Pancreas (tissue), 10 donors: ENCODE measurements around the gene SYT5. TPM values are rescaled to one million over a fixed set of nuclear protein-coding genes. Genes with fewer than 3 reads are reported as not detected.
A peak's percentile ranks its signal among the peaks of the same experiment; 100 is the strongest.

Experiments used
- ATAC-seq, 4 donors: fragments of 200-7000 bp; cut with Tn5 transposase; one replicate each; pipeline versions ENCODE4 v1.8.0 to v1.9.1; 2020; ENCODE audit warnings: mild to moderate bottlenecking in 4 of 4, moderate library complexity in 4 of 4
- DNase-seq, 6 donors: peaks; one replicate each; pipeline ENCODE4 v3.0.0-alpha.2; 2020
- FAIRE-seq: peaks from 2 replicates; lab custom pipeline; 2012; peaks lifted over from hg19 to GRCh38; lab: Jason Lieb, UNC
- H3K27ac ChIP-seq, 4 donors: fragments of 200-600 bp; sonication (generic); 1 replicate in 3 of 4; 2 replicates in 1 of 4; pipeline versions ENCODE4 v1.5.0 to v1.8.0; 2020
- H3K27me3 ChIP-seq, 4 donors: fragments of 200-600 bp; one replicate each; pipeline ENCODE4 v1.8.0; 2021
- H3K36me3 ChIP-seq, 3 donors: fragments of 200-600 bp; sonication (generic) in 1 of 3; one replicate each; pipeline versions ENCODE4 v1.5.0 to v1.8.0; 2020 to 2021
- H3K4me1 ChIP-seq, 3 donors: fragments of 200-600 bp; one replicate each; pipeline ENCODE4 v1.8.0; 2021
- H3K4me3 ChIP-seq, 4 donors: fragments of 200-600 bp; sonication (generic) in 2 of 4; one replicate each; pipeline versions ENCODE4 v1.5.0 to v1.8.0; 2020 to 2021
- H3K9me3 ChIP-seq, 4 donors: fragments of 200-600 bp; one replicate each; pipeline ENCODE4 v1.8.0; 2021
- CTCF ChIP-seq, 4 donors: fragments of 200-600 bp; sonication (generic) in 3 of 4; IDR thresholded peaks; one replicate each; pipeline versions ENCODE4 v1.5.0 to v1.8.0; 2021; ENCODE audit warnings: antibody characterized with exemption in 4 of 4
- WGBS, 2 donors: extraction: QIAGEN DNeasy Blood & Tissue Kit; methylation state at CpG; one replicate each; pipeline ENCODE4 v1.1.7; 2013; 5-methylcytosine and 5-hydroxymethylcytosine counted together
- intact Hi-C, 3 donors: fragments of 100-400 bp; cut with DNase I; formaldehyde crosslinking; loops; one replicate each; pipeline versions ENCODE4 v1.11.1 to v1.14.2; 2022
- polyA plus RNA-seq, 2 donors: library from polyadenylated mRNA; stranded (reverse); fragments of 200-250 nt; gene quantifications; one replicate each; pipeline ENCODE4 v1.2.3, GENCODE V29; 2013
- total RNA-seq, 6 donors: library from RNA; stranded (reverse); fragmentation: NEBNext Ultra II Directional in 4 of 6; extraction: Animal tissue kit (Norgen Biotek cat#: 25700) in 4 of 6; gene quantifications; one replicate each; pipeline versions ENCODE4 v1.2.1 to v1.2.4, GENCODE V29; 2021 to 2023
- donor health status: healthy with polysubstance abuse.
- donor health status: DM: no; HTN: no; CAD: no; lungs with moderate emphysema.
- donor health status: DM: no; HTN: no; CAD: no.
- donor health status: control.
- donor health status: control.
- donor health status: Bipolar disorder and iron deficiency.
- donor health status: DM: yes; HTN: yes; CAD: no.
- donor health status: DM: no; HTN: no; CAD: no.
- donor health status: DM: no; HTN: no; CAD: no.
- donor health status: DM: yes; HTN: yes; CAD: no.

SYT5 gene
- total and polyA plus RNA-seq, 8 donors, result 0.88 to 41.1 (median 2.8) TPM

GRCh38 chr19:55146078-55146704 lies 33.9 kb downstream of the SYT5 start:
- Histone ChIP-seq H3K9me3 (no peaks in the 10 kb centered on the region), H3K36me3 (no peaks in the 10 kb centered on the region), H3K27ac (no peak overlapping the region), H3K4me3 (no peak overlapping the region), H3K27me3 (peaks cover 0 to 22% (median 4%) of the 10 kb centered on the region in 4 donors), H3K4me1 (no peaks in the 10 kb centered on the region)
- no peak for DNase-seq
- ATAC-seq, result peak in 1 of 4 donors; percentile 19
- WGBS, 2 donors, result 2 to 3% methylated on average over 18 to 35 of the region's 41 CpGs
- intact Hi-C loops, result loop anchor here in 1 of 3 donors (10.0 kb wide), 1 partner anchor 269 kb away; no protein-coding TSS in a partner anchor
- no peak for TF ChIP-seq CTCF (IDR thresholded peaks at IDR 0.05)
- FAIRE-seq, result no peak

- intact Hi-C loops, result loop anchor here in 1 of 3 donors (10.0 kb wide), 1 partner anchor 270 kb away; no protein-coding TSS in a partner anchor
- Histone ChIP-seq H3K4me3 (no peak overlapping the region), H3K36me3 (no peaks in the 10 kb centered on the region), H3K27me3 (peaks cover 0 to 27% (median 4%) of the 10 kb centered on the region in 4 donors), H3K9me3 (no peaks in the 10 kb centered on the region), H3K4me1 (no peaks in the 10 kb centered on the region), H3K27ac (no peak overlapping the region)
- no peak for DNase-seq
- no peak for TF ChIP-seq CTCF (IDR thresholded peaks at IDR 0.05)
- WGBS, 2 donors, result 16 to 21% methylated on average over 2 to 3 of the region's 3 CpGs
- ATAC-seq, result no peak
- FAIRE-seq, result no peak
Observed at GRCh38 chr19:55145232-55145631, 34.9 kb downstream of the SYT5 start.

- DNase-seq (no peak), FAIRE-seq (no peak), ATAC-seq (peak in 1 of 4 donors; percentile 23)
- intact Hi-C loops, result loop anchor here in 2 of 3 donors (5.0 to 10.0 kb wide), 3 partner anchors 273 to 361 kb away; no protein-coding TSS in a partner anchor
- Histone ChIP-seq H3K4me1 (no peaks in the 10 kb centered on the region), H3K27me3 (peaks cover 0 to 27% (median 4%) of the 10 kb centered on the region in 4 donors), H3K9me3 (no peaks in the 10 kb centered on the region), H3K36me3 (no peaks in the 10 kb centered on the region), H3K27ac (no peak overlapping the region), H3K4me3 (no peak overlapping the region)
- 14 to 28% methylated on average over 21 of the region's 21 CpGs for WGBS, 2 donors
- no peak for TF ChIP-seq CTCF (IDR thresholded peaks at IDR 0.05)
Observed at GRCh38 chr19:55141696-55142095, 38.4 kb downstream of the SYT5 start.

- FAIRE-seq (no peak), ATAC-seq (no peak), DNase-seq (no peak)
- intact Hi-C loops, result loop anchor here in 1 of 3 donors (5.0 kb wide), 1 partner anchor 364 kb away; no protein-coding TSS in a partner anchor
- Histone ChIP-seq H3K4me3 (no peak overlapping the region), H3K4me1 (no peaks in the 10 kb centered on the region), H3K36me3 (no peaks in the 10 kb centered on the region), H3K27ac (no peak overlapping the region), H3K9me3 (no peaks in the 10 kb centered on the region), H3K27me3 (peaks cover 0 to 20% (median 2%) of the 10 kb centered on the region in 4 donors)
- no peak for TF ChIP-seq CTCF (IDR thresholded peaks at IDR 0.05)
- WGBS, 2 donors, result 44 to 60% methylated on average over 9 of the region's 9 CpGs
Observed at GRCh38 chr19:55137915-55138314, 42.2 kb downstream of the SYT5 start.
